OCI-LY7 (cell line): ENCODE measurements around the gene IPP. TPM values are rescaled to one million over a fixed set of nuclear protein-coding genes. Genes with fewer than 3 reads are reported as not detected.

ENCODE experiments used
- BruUV-seq: library from RNA; stranded (reverse); fragments of 400-500 nt; replicated peaks from 2 replicates; lab custom pipeline; 2021; lab: Mats Ljungman, UMichigan
- CTCF ChIA-PET: fragments of 300-600 bp; sonication (Branson Sonifier 250); formaldehyde crosslinking; loops from one replicate; lab custom pipeline; 2022; ENCODE audit warnings: antibody characterized with exemption; ENCODE audit not compliant: unreplicated experiment; lab: Charles Lee
- POLR2A ChIA-PET: fragments of 300-600 bp; sonication (Branson Sonifier 250); formaldehyde crosslinking; loops from one replicate; lab custom pipeline; 2022; ENCODE audit warnings: antibody characterized with exemption; lab: Charles Lee
- DNase-seq: peaks from one replicate; pipeline ENCODE4 v3.0.0-alpha.2; 2015; ENCODE audit warnings: low spot score
- H2AFZ ChIP-seq: fragments of 200-600 bp; sonication (generic), shearing (Covaris generic); 2 replicates; pipeline ENCODE4 v1.6.1; 2014; ENCODE audit warnings: mild to moderate bottlenecking, antibody characterized with exemption, low read length, moderate library complexity
- H3K27ac ChIP-seq: fragments of 200-600 bp; sonication (generic); 2 replicates; pipeline ENCODE4 v1.5.1; 2014; ENCODE audit warnings: mixed run types, low read depth, mild to moderate bottlenecking, moderate library complexity, low read length, inconsistent platforms; ENCODE audit not compliant: poor library complexity, severe bottlenecking
- H3K36me3 ChIP-seq: fragments of 200-600 bp; sonication (generic); 2 replicates; pipeline ENCODE4 v1.6.1; 2014; ENCODE audit warnings: mild to moderate bottlenecking, antibody characterized with exemption, low read length, moderate library complexity, mixed read lengths; ENCODE audit not compliant: insufficient read depth
- H3K4me1 ChIP-seq: fragments of 200-600 bp; sonication (generic); 2 replicates; pipeline ENCODE4 v1.5.1; 2014; ENCODE audit warnings: mild to moderate bottlenecking, low read length; ENCODE audit not compliant: insufficient read depth, poor library complexity, severe bottlenecking
- H3K4me2 ChIP-seq: fragments of 200-600 bp; sonication (generic); 2 replicates; pipeline ENCODE4 v1.6.1; 2014; ENCODE audit warnings: mild to moderate bottlenecking, low read length
- H3K4me3 ChIP-seq: fragments of 200-600 bp; sonication (generic); 2 replicates; pipeline ENCODE4 v1.5.1; 2014; ENCODE audit warnings: mild to moderate bottlenecking, low read depth, low read length; ENCODE audit not compliant: poor library complexity, severe bottlenecking
- H3K79me2 ChIP-seq: fragments of 200-600 bp; sonication (generic); 2 replicates; pipeline ENCODE4 v1.6.1; 2016; ENCODE audit warnings: low read depth, mild to moderate bottlenecking, low read length, moderate library complexity, mixed read lengths; ENCODE audit not compliant: insufficient read depth
- H3K9me2 ChIP-seq: fragments of 200-600 bp; sonication (generic); 2 replicates; pipeline ENCODE4 v1.6.1; 2016; ENCODE audit warnings: mild to moderate bottlenecking, low read length, mixed read lengths; ENCODE audit not compliant: insufficient read depth
- H3K9me3 ChIP-seq: fragments of 200-600 bp; sonication (generic); 2 replicates; pipeline ENCODE4 v1.6.1; 2014; ENCODE audit warnings: mild to moderate bottlenecking, mixed run types, low read length, mixed read lengths
- H4K20me1 ChIP-seq: fragments of 200-600 bp; sonication (generic); 2 replicates; pipeline ENCODE4 v1.6.1; 2014; ENCODE audit warnings: mild to moderate bottlenecking, antibody characterized with exemption, low read length, moderate library complexity, mixed read lengths; ENCODE audit not compliant: insufficient read depth
- CTCF ChIP-seq: fragments of 200-600 bp; sonication (generic); conservative IDR thresholded peaks from 2 replicates; pipeline ENCODE4 v1.5.1; 2014; ENCODE audit warnings: mild to moderate bottlenecking, antibody characterized with exemption, low read length, moderate library complexity, mixed read lengths
- EZH2phosphoT487 ChIP-seq: fragments of 200-600 bp; sonication (generic); IDR thresholded peaks from 2 replicates; pipeline ENCODE4 v1.6.1; 2018; ENCODE audit warnings: low read depth, borderline replicate concordance, mild to moderate bottlenecking, mixed run types, antibody characterized with exemption, low read length, moderate library complexity, mixed read lengths
- intact Hi-C: fragments of 100-400 bp; cut with micrococcal nuclease; formaldehyde crosslinking; loops from one replicate; pipeline ENCODE4 v1.10.0; 2022; ENCODE audit not compliant: unreplicated experiment
- total RNA-seq, 2 experiments: library from RNA; depleted of rRNA in 1 of 2; stranded (reverse); fragments of >200 nt in 1 of 2; shearing (Covaris generic) in 1 of 2; gene quantifications; 2 replicates each; pipeline ENCODE4 v1.2.3, GENCODE V29; 2014 to 2022

IPP gene
- total RNA-seq, 2 experiments from 2014 or later: 4.6 to 17.9 TPM

- Histone ChIP-seq H3K4me3 (no peak overlapping the region), H3K36me3 (no peaks in the 10 kb centered on the region), H3K9me2 (no peaks in the 10 kb centered on the region), H4K20me1 (no peaks in the 10 kb centered on the region), H3K4me2 (no peak overlapping the region), H3K9me3 (no peaks in the 10 kb centered on the region), H3K79me2 (no peaks in the 10 kb centered on the region), H3K27ac (no peak overlapping the region), H2AFZ (no peak overlapping the region), H3K4me1 (no peaks in the 10 kb centered on the region)
- intact Hi-C loops: no loop called here
- POLR2A ChIA-PET: interaction anchor here (0.6 kb wide), 1 partner anchor 1084 kb away, joined by 3 read pairs; no protein-coding TSS in a partner anchor
- TF ChIP-seq EZH2phosphoT487 (no peak), CTCF (no peak)
- BruUV-seq: no TSS peak
- no peak for DNase-seq
- CTCF ChIA-PET: no interaction called here
These were observed 27.1 kb downstream of the IPP start for GRCh38 chr1:45723248-45723930.

DNA sequence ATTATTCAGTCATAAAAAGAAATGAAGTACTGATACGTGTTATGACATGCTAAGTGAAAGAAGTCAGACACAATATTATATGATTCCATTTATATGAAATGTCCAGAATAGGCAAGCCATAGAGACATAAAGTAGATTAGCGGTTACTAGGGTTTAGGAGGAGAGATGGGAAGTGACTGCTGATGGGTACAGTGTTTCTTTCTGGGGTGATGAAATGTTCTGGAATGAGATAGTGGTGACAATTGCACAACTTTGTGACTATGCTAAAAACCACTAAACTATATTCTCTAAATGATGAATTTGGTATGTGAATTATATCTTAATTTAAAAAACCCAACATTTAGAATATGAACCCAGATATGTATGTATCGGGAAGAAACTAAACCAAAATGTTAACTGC, 27.6 kb downstream of the IPP start:
- no peaks in the 10 kb centered on the region for H3K9me2 ChIP-seq
- ChIA-PET POLR2A (no interaction called here), CTCF (no interaction called here)
- H3K36me3 ChIP-seq: no peaks in the 10 kb centered on the region
- intact Hi-C loops: no loop called here
- no peak overlapping the region for H3K27ac ChIP-seq
- H4K20me1 ChIP-seq: no peaks in the 10 kb centered on the region
- no peak overlapping the region for H3K4me3 ChIP-seq
- H3K9me3 ChIP-seq: no peaks in the 10 kb centered on the region
- no peaks in the 10 kb centered on the region for H3K79me2 ChIP-seq
- H2AFZ ChIP-seq: no peak overlapping the region
- no TSS peak for BruUV-seq
- H3K4me1 ChIP-seq: no peaks in the 10 kb centered on the region
- no peak for TF ChIP-seq EZH2phosphoT487
- no peak for TF ChIP-seq CTCF
- H3K4me2 ChIP-seq: no peak overlapping the region
- no peak for DNase-seq

DNA sequence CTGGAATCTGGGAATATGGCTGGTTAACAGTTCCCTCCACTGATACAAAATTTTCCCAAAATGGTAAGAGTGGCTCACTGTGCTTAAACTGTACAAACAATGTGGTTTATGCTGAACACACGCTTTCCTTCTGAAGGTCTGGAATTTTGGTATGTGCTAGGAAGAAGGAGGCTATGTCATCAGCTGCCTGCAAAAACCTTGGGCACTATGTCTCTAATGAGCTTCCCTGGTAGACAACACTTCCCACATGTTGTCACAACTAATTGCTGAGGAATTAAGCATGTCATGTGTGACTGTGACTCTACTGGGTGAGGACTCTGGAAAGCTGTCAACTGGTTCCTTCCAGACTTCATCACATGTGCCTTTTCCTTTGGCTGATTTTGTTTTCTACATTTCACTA, 29.2 kb downstream of the IPP start:
- CTCF ChIA-PET: no interaction called here

More for the DNA sequence above, 29.2 kb downstream of the IPP start:
- Histone ChIP-seq H3K79me2 (no peaks in the 10 kb centered on the region), H3K4me3 (no peak overlapping the region), H3K36me3 (no peaks in the 10 kb centered on the region), H3K27ac (no peak overlapping the region), H3K4me2 (no peak overlapping the region), H3K9me3 (no peaks in the 10 kb centered on the region), H3K9me2 (no peaks in the 10 kb centered on the region), H2AFZ (no peak overlapping the region), H3K4me1 (no peaks in the 10 kb centered on the region), H4K20me1 (no peaks in the 10 kb centered on the region)
- intact Hi-C loops: no loop called here
- TF ChIP-seq EZH2phosphoT487 (no peak), CTCF (no peak)
- DNase-seq: no peak
- POLR2A ChIA-PET: interaction anchor here (0.6 kb wide), 1 partner anchor 418 kb away, joined by 4 read pairs; no protein-coding TSS in a partner anchor
- BruUV-seq: no TSS peak
